ENCODE results near the gene GUCD1. TPM values are rescaled to one million over a fixed set of nuclear protein-coding genes. Genes with fewer than 3 reads are reported as not detected.
A peak's percentile ranks its signal among the peaks of the same experiment; 100 is the strongest.

GUCD1 gene
- total RNA-seq, 1 experiment from 2014 or later: 48.4 TPM

- ChIA-PET CTCF (interaction anchor here (0.6 to 2.3 kb wide), 2 partner anchors 10 to 188 kb away, joined by 3 to 6 read pairs; no protein-coding TSS in a partner anchor), POLR2A (no interaction called here)
- H3K36me3 Mint-ChIP-seq (ENCODE audit: insufficient read depth, unreplicated experiment): no peaks in the 10 kb centered on the region
- peaks cover 22% of the 10 kb centered on the region for H3K27me3 Mint-ChIP-seq (ENCODE audit: insufficient read depth, unreplicated experiment)
- no peak for DNase-seq (ENCODE audit: unreplicated experiment)
- no peak overlapping the region for H3K27ac Mint-ChIP-seq (ENCODE audit: low read depth, unreplicated experiment)
- BruUV-seq (replicated peaks): no TSS peak
- H3K4me3 Mint-ChIP-seq (ENCODE audit: unreplicated experiment): no peak overlapping the region
- TF ChIP-seq, protein P1, sequence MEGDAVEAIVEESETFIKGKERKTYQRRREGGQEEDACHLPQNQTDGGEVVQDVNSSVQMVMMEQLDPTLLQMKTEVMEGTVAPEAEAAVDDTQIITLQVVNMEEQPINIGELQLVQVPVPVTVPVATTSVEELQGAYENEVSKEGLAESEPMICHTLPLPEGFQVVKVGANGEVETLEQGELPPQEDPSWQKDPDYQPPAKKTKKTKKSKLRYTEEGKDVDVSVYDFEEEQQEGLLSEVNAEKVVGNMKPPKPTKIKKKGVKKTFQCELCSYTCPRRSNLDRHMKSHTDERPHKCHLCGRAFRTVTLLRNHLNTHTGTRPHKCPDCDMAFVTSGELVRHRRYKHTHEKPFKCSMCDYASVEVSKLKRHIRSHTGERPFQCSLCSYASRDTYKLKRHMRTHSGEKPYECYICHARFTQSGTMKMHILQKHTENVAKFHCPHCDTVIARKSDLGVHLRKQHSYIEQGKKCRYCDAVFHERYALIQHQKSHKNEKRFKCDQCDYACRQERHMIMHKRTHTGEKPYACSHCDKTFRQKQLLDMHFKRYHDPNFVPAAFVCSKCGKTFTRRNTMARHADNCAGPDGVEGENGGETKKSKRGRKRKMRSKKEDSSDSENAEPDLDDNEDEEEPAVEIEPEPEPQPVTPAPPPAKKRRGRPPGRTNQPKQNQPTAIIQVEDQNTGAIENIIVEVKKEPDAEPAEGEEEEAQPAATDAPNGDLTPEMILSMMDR (IDR thresholded peaks at IDR 0.05; ENCODE audit: unreplicated experiment): no peak
- no peaks in the 10 kb centered on the region for H3K9me3 Mint-ChIP-seq (ENCODE audit: unreplicated experiment)
- intact Hi-C loops (cut with micrococcal nuclease): no loop called here
- H3K4me1 Mint-ChIP-seq (ENCODE audit: insufficient read depth, unreplicated experiment): peaks cover 9% of the 10 kb centered on the region
Observed at GRCh38 chr22:24512043-24512442, 42.9 kb downstream of the GUCD1 start.

GRCh38 chr22:24510637-24511625 lies 44.0 kb downstream of the GUCD1 start:
- H3K27me3 Mint-ChIP-seq (ENCODE audit: insufficient read depth, unreplicated experiment): peaks cover 22% of the 10 kb centered on the region
- no TSS peak for BruUV-seq (replicated peaks)
- DNase-seq (ENCODE audit: unreplicated experiment): peak; percentile 64
- no peak overlapping the region for H3K4me3 Mint-ChIP-seq (ENCODE audit: unreplicated experiment)
- intact Hi-C loops (cut with micrococcal nuclease): no loop called here
- no peaks in the 10 kb centered on the region for H3K9me3 Mint-ChIP-seq (ENCODE audit: unreplicated experiment)
- ChIA-PET POLR2A (interaction anchor here (0.7 to 1.3 kb wide), 2 partner anchors 24 to 148 kb away, joined by 3 read pairs; no protein-coding TSS in a partner anchor), CTCF (interaction anchor here (0.6 to 2.3 kb wide), 4 partner anchors 10 to 660 kb away, joined by 3 to 7 read pairs (median 4); no protein-coding TSS in a partner anchor)
- no peaks in the 10 kb centered on the region for H3K36me3 Mint-ChIP-seq (ENCODE audit: insufficient read depth, unreplicated experiment)
- TF ChIP-seq, protein P1 (IDR thresholded peaks at IDR 0.05; ENCODE audit: unreplicated experiment): no peak
- H3K27ac Mint-ChIP-seq (ENCODE audit: low read depth, unreplicated experiment): no peak overlapping the region
- H3K4me1 Mint-ChIP-seq (ENCODE audit: insufficient read depth, unreplicated experiment): peaks cover 13% of the 10 kb centered on the region

DNA sequence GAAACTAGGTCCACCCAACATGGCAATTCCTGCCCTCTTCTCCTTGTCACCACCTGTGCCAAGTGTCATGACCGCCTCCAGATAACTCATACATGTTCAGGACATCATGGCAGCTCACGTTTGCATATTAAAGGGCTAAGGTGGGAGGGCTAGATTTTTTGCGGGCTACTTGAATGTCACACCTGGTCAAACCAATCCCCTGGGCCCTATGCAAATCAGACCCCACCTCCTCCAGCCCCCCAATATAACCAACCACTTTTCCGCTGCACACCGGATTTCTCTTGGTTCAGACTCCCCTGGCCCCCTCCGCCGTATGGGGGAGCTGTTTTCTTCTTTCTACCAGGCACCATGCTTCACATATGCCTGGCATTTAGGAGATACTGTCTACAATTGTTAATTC lies 47.2 kb downstream of the GUCD1 start:
- no TSS peak for BruUV-seq (replicated peaks)
- Mint-ChIP-seq H3K27ac (ENCODE audit: low read depth, unreplicated experiment) (no peak overlapping the region), H3K4me1 (ENCODE audit: insufficient read depth, unreplicated experiment) (peaks cover 13% of the 10 kb centered on the region), H3K4me3 (ENCODE audit: unreplicated experiment) (no peak overlapping the region), H3K9me3 (ENCODE audit: unreplicated experiment) (no peaks in the 10 kb centered on the region), H3K36me3 (ENCODE audit: insufficient read depth, unreplicated experiment) (no peaks in the 10 kb centered on the region), H3K27me3 (ENCODE audit: insufficient read depth, unreplicated experiment) (no peaks in the 10 kb centered on the region)
- no peak for DNase-seq (ENCODE audit: unreplicated experiment)
- ChIA-PET POLR2A (no interaction called here), CTCF (interaction anchor here (0.6 to 1.8 kb wide), 3 partner anchors 22 to 405 kb away, joined by 3 to 4 read pairs (median 4); no protein-coding TSS in a partner anchor)
- TF ChIP-seq, protein P1 (IDR thresholded peaks at IDR 0.05; ENCODE audit: unreplicated experiment): no peak
- intact Hi-C loops (cut with micrococcal nuclease): no loop called here

GRCh38 chr22:24506802-24507438 lies 48.0 kb downstream of the GUCD1 start:
- no peaks in the 10 kb centered on the region for H3K27me3 Mint-ChIP-seq (ENCODE audit: insufficient read depth, unreplicated experiment)
- intact Hi-C loops (cut with micrococcal nuclease): no loop called here
- ChIA-PET CTCF (interaction anchor here (0.6 to 1.8 kb wide), 3 partner anchors 11 to 77 kb away, joined by 4 read pairs; no protein-coding TSS in a partner anchor), POLR2A (interaction anchor here (1.1 kb wide), 1 partner anchor 24 kb away, joined by 3 read pairs; no protein-coding TSS in a partner anchor)
- no peaks in the 10 kb centered on the region for H3K9me3 Mint-ChIP-seq (ENCODE audit: unreplicated experiment)
- H3K4me3 Mint-ChIP-seq (ENCODE audit: unreplicated experiment): no peak overlapping the region
- no peak overlapping the region for H3K27ac Mint-ChIP-seq (ENCODE audit: low read depth, unreplicated experiment)
- peaks cover 13% of the 10 kb centered on the region for H3K4me1 Mint-ChIP-seq (ENCODE audit: insufficient read depth, unreplicated experiment)
- no peaks in the 10 kb centered on the region for H3K36me3 Mint-ChIP-seq (ENCODE audit: insufficient read depth, unreplicated experiment)
- TF ChIP-seq, protein P1 (IDR thresholded peaks at IDR 0.05; ENCODE audit: unreplicated experiment): no peak
- DNase-seq (ENCODE audit: unreplicated experiment): peak; percentile 33
- BruUV-seq (replicated peaks): no TSS peak
